CD4-positive, alpha-beta T cell (primary cell): ENCODE data around the gene TSC22D1. TPM values are rescaled to one million over a fixed set of nuclear protein-coding genes. Genes with fewer than 3 reads are reported as not detected.

ENCODE experiments used
- ATAC-seq: fragments of 200-7000 bp; cut with Tn5 transposase; one replicate; pipeline ENCODE4 v1.10.0; 2022; ENCODE audit warnings: mild to moderate bottlenecking; ENCODE audit not compliant: poor library complexity
- CTCF ChIA-PET: fragments of 350-600 bp; sonication (Branson Sonifier 250); formaldehyde crosslinking; loops from one replicate; lab custom pipeline; 2021; ENCODE audit warnings: antibody characterized with exemption, inconsistent platforms; lab: Charles Lee
- POLR2A ChIA-PET: fragments of 350-600 bp; sonication (Branson Sonifier 250); formaldehyde crosslinking; loops from one replicate; lab custom pipeline; 2021; ENCODE audit warnings: antibody characterized with exemption, inconsistent platforms; lab: Charles Lee
- DNase-seq, 14 experiments: peaks; one replicate each; pipeline ENCODE4 v3.0.0-alpha.2; 2013 to 2020; ENCODE audit warnings: mixed read lengths in 2 of 14
- H3K27ac ChIP-seq, 2 donors: one replicate each; pipeline versions ENCODE4 v1.5.1 to v1.7.0; 2013; ENCODE audit warnings: low read length in 2 of 2, low read depth in 1 of 2, mild to moderate bottlenecking in 1 of 2
- H3K27me3 ChIP-seq, 2 experiments: 1 replicate in 1 of 2; 2 replicates in 1 of 2; pipeline versions ENCODE4 v1.6.1 to v1.7.0; 2013; ENCODE audit warnings: low read length in 2 of 2, control low read depth in 1 of 2, mild to moderate bottlenecking in 1 of 2, moderate library complexity in 1 of 2; ENCODE audit not compliant: insufficient read depth in 2 of 2, control insufficient read depth in 1 of 2
- H3K36me3 ChIP-seq: one replicate; pipeline ENCODE4 v1.6.1; 2013; ENCODE audit warnings: low read length, control low read depth; ENCODE audit not compliant: insufficient read depth
- H3K4me1 ChIP-seq: one replicate; pipeline ENCODE4 v1.6.1; 2013; ENCODE audit warnings: low read length, control low read depth; ENCODE audit not compliant: insufficient read depth
- H3K4me3 ChIP-seq: one replicate; pipeline ENCODE4 v1.5.1; 2013; ENCODE audit warnings: mild to moderate bottlenecking, low read length, moderate library complexity
- H3K9me3 ChIP-seq, 2 experiments: 1 replicate in 1 of 2; 2 replicates in 1 of 2; pipeline versions ENCODE4 v1.6.1 to v1.7.0; 2013; ENCODE audit warnings: low read length in 2 of 2, mild to moderate bottlenecking in 2 of 2, control low read depth in 1 of 2, moderate library complexity in 1 of 2; ENCODE audit not compliant: control insufficient read depth in 1 of 2, insufficient read depth in 1 of 2
- H3K27ac Mint-ChIP-seq: one replicate; pipeline ENCODE4 v1.8.0; 2020; ENCODE audit warnings: mixed read lengths
- H3K27me3 Mint-ChIP-seq: one replicate; pipeline ENCODE4 v1.8.0; 2021; ENCODE audit warnings: mixed read lengths
- H3K36me3 Mint-ChIP-seq: one replicate; pipeline ENCODE4 v1.8.0; 2021; ENCODE audit warnings: low read depth, mixed read lengths
- H3K4me1 Mint-ChIP-seq: one replicate; pipeline ENCODE4 v1.8.0; 2021; ENCODE audit warnings: low read depth, mixed read lengths
- H3K4me3 Mint-ChIP-seq: one replicate; pipeline ENCODE4 v1.8.0; 2020; ENCODE audit warnings: mild to moderate bottlenecking, mixed read lengths
- H3K9me3 Mint-ChIP-seq: one replicate; pipeline ENCODE4 v1.8.0; 2020; ENCODE audit warnings: mixed read lengths
- CTCF ChIP-seq: fragments of 200-600 bp; IDR thresholded peaks from one replicate; pipeline ENCODE4 v1.8.0; 2022; ENCODE audit warnings: antibody characterized with exemption, mild to moderate bottlenecking
- intact Hi-C, 2 experiments: fragments of 100-400 bp; cut with DNase I in 1 of 2; cut with micrococcal nuclease in 1 of 2; formaldehyde crosslinking; loops; one replicate each; pipeline versions ENCODE4 v1.15.1 to v1.9.0; 2023 to 2025; cut with DNase I, micrococcal nuclease
- total RNA-seq, 174 experiments: library from RNA in 2 of 174; stranded (reverse) in 2 of 174; gene quantifications; one replicate each; pipeline ENCODE4 v1.2.3 and lab custom pipeline; 2021 to 2026

The TSC22D1 gene
- total RNA-seq, 2 experiments from 2014 or later, result 24.0 to 26.5 TPM

DNA sequence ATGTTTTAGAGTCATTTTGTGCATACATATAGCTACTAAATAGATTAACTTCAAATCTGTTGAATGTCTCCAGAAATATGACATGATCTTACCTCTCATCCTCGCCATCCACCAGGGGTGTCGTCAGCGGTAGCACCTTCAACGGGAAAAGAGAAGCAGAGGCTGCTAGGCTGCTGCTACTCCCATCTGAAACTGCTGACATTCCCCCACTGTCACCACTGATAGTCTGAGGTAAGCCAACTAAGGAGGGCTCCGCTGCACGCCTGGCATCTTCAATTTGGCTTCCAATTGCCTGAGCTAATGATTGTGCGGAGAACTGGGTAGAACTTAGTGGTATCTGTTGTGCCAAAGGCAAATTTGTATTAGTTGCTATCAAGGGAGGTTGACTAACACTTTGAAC is 3.1 kb downstream of the TSC22D1 start:
- H3K27ac ChIP-seq, result no peak overlapping the region
- no peak for TF ChIP-seq CTCF
- intact Hi-C loops, result loop anchor here (10.0 kb wide), 2 partner anchors 412 to 892 kb away; partner anchors contain the start of genes COG3 (in 1 of the 2), GPALPP1 (in 1 of the 2) and NUFIP1 (in 1 of the 2)
- Mint-ChIP-seq H3K27ac (no peak overlapping the region), H3K9me3 (no peaks in the 10 kb centered on the region), H3K27me3 (no peaks in the 10 kb centered on the region), H3K4me1 (peaks cover 70% of the 10 kb centered on the region), H3K4me3 (peak overlapping the region; percentile 46), H3K36me3 (peaks cover 17% of the 10 kb centered on the region)
- ATAC-seq (no peak), DNase-seq (no peak)
- CTCF ChIA-PET, result no interaction called here
- H3K36me3 ChIP-seq, result no peaks in the 10 kb centered on the region
- peaks cover 34% of the 10 kb centered on the region for H3K4me1 ChIP-seq
- POLR2A ChIA-PET, result no interaction called here
- no peaks in the 10 kb centered on the region for H3K27me3 ChIP-seq
- H3K9me3 ChIP-seq, result no peaks in the 10 kb centered on the region
- H3K4me3 ChIP-seq, result no peak overlapping the region

DNA sequence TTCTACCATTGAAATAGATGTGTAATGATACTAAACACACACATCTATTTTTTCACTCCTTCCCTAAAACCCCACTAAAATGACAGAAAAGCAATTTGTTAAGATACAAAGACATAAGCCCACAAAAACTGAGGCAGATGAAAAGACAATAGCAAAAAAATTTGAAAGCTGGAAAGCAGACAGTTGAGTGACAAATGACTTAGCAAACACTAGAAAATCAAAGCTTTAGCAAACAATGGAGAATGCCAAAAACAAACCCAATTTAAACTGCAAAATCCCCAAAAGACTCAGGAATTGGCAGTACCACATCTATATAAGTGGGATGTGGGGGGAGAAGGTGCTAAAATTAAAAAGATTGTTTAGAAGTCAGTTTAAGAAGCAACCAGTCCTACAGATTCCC is 9.5 kb downstream of the TSC22D1 start:
- Histone ChIP-seq H3K4me1 (no peaks in the 10 kb centered on the region), H3K9me3 (no peaks in the 10 kb centered on the region), H3K27me3 (no peaks in the 10 kb centered on the region), H3K27ac (no peak overlapping the region), H3K36me3 (no peaks in the 10 kb centered on the region), H3K4me3 (no peak overlapping the region)
- intact Hi-C loops, result no loop called here
- ChIA-PET POLR2A (interaction anchor here (0.7 to 1.0 kb wide), 2 partner anchors 9 to 16 kb away, joined by 4 read pairs; partner anchors contain the start of gene TSC22D1), CTCF (interaction anchor here (3.4 kb wide), 1 partner anchor 8 kb away, joined by 12 read pairs; no protein-coding TSS in a partner anchor)
- no peaks in the 10 kb centered on the region for H3K27me3 Mint-ChIP-seq
- DNase-seq (no peak), ATAC-seq (no peak)
- H3K36me3 Mint-ChIP-seq, result no peaks in the 10 kb centered on the region
- H3K4me1 Mint-ChIP-seq, result peaks cover 43% of the 10 kb centered on the region
- no peaks in the 10 kb centered on the region for H3K9me3 Mint-ChIP-seq
- no peak overlapping the region for H3K4me3 Mint-ChIP-seq
- no peak for TF ChIP-seq CTCF
- no peak overlapping the region for H3K27ac Mint-ChIP-seq

DNA sequence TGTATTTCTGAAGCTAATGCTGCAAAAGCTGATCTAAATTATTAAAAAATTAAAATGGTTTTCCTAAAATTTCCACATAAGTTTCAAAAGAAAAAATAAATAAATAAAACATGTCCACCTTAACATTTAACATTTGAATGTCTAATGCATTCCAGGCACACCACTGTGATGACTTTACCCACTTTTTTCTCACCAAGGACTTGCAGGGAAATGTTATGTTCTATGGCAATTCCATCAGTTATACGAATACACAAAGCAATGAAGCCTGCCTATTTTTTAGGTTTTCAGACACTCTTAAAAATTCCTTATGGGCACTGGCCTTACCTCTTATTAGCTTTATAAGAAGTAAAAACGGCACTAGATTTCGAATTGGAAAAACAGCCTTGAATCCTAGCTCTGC is 10.2 kb downstream of the TSC22D1 start:
- peaks cover 39% of the 10 kb centered on the region for H3K4me1 Mint-ChIP-seq
- CTCF ChIA-PET, result interaction anchor here (3.4 kb wide), 1 partner anchor 9 kb away, joined by 12 read pairs; no protein-coding TSS in a partner anchor
- H3K4me3 Mint-ChIP-seq, result no peak overlapping the region

More for the DNA sequence above, 10.2 kb downstream of the TSC22D1 start:
- H3K36me3 ChIP-seq, result no peaks in the 10 kb centered on the region
- POLR2A ChIA-PET, result interaction anchor here (0.9 to 1.0 kb wide), 2 partner anchors 10 kb away, joined by 3 to 4 read pairs; partner anchors contain the start of gene TSC22D1
- no peaks in the 10 kb centered on the region for H3K4me1 ChIP-seq
- TF ChIP-seq CTCF, result no peak
- no peaks in the 10 kb centered on the region for H3K27me3 Mint-ChIP-seq
- no peaks in the 10 kb centered on the region for H3K9me3 ChIP-seq
- no peaks in the 10 kb centered on the region for H3K9me3 Mint-ChIP-seq
- H3K27me3 ChIP-seq, result no peaks in the 10 kb centered on the region
- ATAC-seq (no peak), DNase-seq (no peak)
- intact Hi-C loops, result no loop called here
- H3K27ac Mint-ChIP-seq, result no peak overlapping the region
- no peak overlapping the region for H3K27ac ChIP-seq
- no peak overlapping the region for H3K4me3 ChIP-seq
- no peaks in the 10 kb centered on the region for H3K36me3 Mint-ChIP-seq
